Occipital lobe (tissue), 2 donors: ENCODE data around the gene TBP. TPM values are rescaled to one million over a fixed set of nuclear protein-coding genes. Genes with fewer than 3 reads are reported as not detected.
"Not testable (repeated sequence)": the region's sequence is repeated elsewhere in the genome, so short reads cannot be mapped to it uniquely, and the experiment has no call there.

Experiments used
- DNase-seq: peaks from one replicate; lab custom pipeline; 2025; lab: John Stamatoyannopoulos, UW
- total RNA-seq: library from RNA; depleted of rRNA; stranded (reverse); fragments of >200 nt; gene quantifications from one replicate; pipeline ENCODE4 v1.2.3, GENCODE V29; 2014

Gene TBP
- total RNA-seq, 1 donor from 2014 or later, result 15.8 TPM

- no peak for DNase-seq
Measured at GRCh38 chr6:170605574-170606259, 51.5 kb downstream of the TBP start.

GRCh38 chr6:170609225-170609624 lies 55.1 kb downstream of the TBP start:
- DNase-seq, result not testable (repeated sequence)

- not testable (repeated sequence) for DNase-seq
Measured at GRCh38 chr6:170612256-170612804, 58.2 kb downstream of the TBP start.

- DNase-seq, result not testable (repeated sequence)
Measured at GRCh38 chr6:170616020-170616554, 61.9 kb downstream of the TBP start.

Other genes with a start within 250 kb of the TBP start
- gene FAM120B, start 247.6 kb upstream of the TBP start, total RNA-seq, result 62.4 TPM
- gene PSMB1, start 1.1 kb upstream of the TBP start, total RNA-seq, result 203 TPM
- gene PDCD2, start 30.3 kb downstream of the TBP start, total RNA-seq, result 42.6 TPM